ENCODE data around the gene KCTD20. TPM values are rescaled to one million over a fixed set of nuclear protein-coding genes. Genes with fewer than 3 reads are reported as not detected.

Gene KCTD20
- total and polyA plus RNA-seq, 9 of the 15 experiments (the other 6 are each of a cell fraction or from before 2014, with no cell fraction given), result 28.9 to 160 (median 70.6) TPM

DNA sequence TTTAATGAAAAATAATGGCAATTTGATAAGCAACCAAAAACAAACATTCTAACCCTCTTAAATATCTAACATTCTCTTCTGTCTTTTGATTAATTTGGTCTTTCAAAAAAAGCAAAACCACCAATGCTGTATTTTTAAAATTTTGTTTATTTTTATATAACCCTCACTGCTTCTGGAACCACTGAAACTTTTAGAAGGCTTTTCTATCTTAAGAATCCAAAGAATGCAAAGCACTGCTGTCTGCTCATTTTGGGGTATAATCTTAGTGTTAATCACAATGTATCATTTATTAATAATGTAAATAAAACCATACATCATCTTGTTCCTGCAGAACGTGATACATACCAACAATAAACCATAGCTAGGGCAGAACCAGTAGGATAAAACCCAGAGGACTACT is 90.5 kb downstream of the KCTD20 start:
- Histone ChIP-seq H3K27me3 (ENCODE audit: control insufficient read depth in 2 of 2, insufficient read depth in 2 of 2, low read length in 2 of 2) (no peaks in the 10 kb centered on the region), H3K9ac (ENCODE audit: insufficient read depth in 1 of 2, low read depth in 2 of 2, low read length in 2 of 2) (no peak overlapping the region), H3K4me3 (no peak overlapping the region), H3K4me1 (replicated peaks in 1 of 2; ENCODE audit: control insufficient read depth in 2 of 2, insufficient read depth in 2 of 2, low read length in 2 of 2) (no peaks in the 10 kb centered on the region), H4K20me1 (replicated peaks; ENCODE audit: control insufficient read depth, insufficient read depth, low read length) (no peaks in the 10 kb centered on the region), H3K4me2 (ENCODE audit: insufficient read depth, low read length) (no peak overlapping the region), H3K36me3 (ENCODE audit: control insufficient read depth, insufficient read depth, low read length) (peaks cover 42% of the 10 kb centered on the region; the same call in 1 of the 3 replicates), H3K27ac (ENCODE audit: extremely low read depth, low read depth, low read length) (no peak overlapping the region), H3K9me3 (replicated peaks; ENCODE audit: control insufficient read depth, insufficient read depth, low read depth, low read length) (no peaks in the 10 kb centered on the region), H3K79me2 (ENCODE audit: control insufficient read depth, insufficient read depth, low read length) (peaks cover 27% of the 10 kb centered on the region), H2AFZ (ENCODE audit: low read depth, low read length) (no peak overlapping the region), H3K9me1 (ENCODE audit: control insufficient read depth, insufficient read depth, low read length) (no peaks in the 10 kb centered on the region)
- in situ Hi-C loops (cut with MboI) (no loop called here), intact Hi-C loops (cut with micrococcal nuclease) (no loop called here)
- CTCF ChIA-PET (ENCODE audit: low intra/inter-chr PET ratio), result no interaction called here
- POLR2A ChIA-PET, result interaction anchor here (0.6 to 2.7 kb wide), 4 partner anchors 9 to 83 kb away, joined by 3 to 14 read pairs (median 4); no protein-coding TSS in a partner anchor
- BruUV-seq (replicated peaks), result no TSS peak
- WGBS (ENCODE audit: insufficient coverage, low coverage, missing lambda C conversion rate), result 42% methylated on average over 1 of the region's 1 CpG
- ATAC-seq (no peak), DNase-seq (ENCODE audit: extremely low read depth in 1 of 4, low spot score in 3 of 4) (no peak), FAIRE-seq (no peak)
- TF ChIP-seq E4F1 (CRISPR knock-in tag; IDR thresholded peaks at IDR 0.05; ENCODE audit: borderline replicate concordance), result no peak
- no peak for TF ChIP-seq TCF3 (CRISPR knock-in tag; IDR thresholded peaks at IDR 0.05)
- TF ChIP-seq, protein P1, sequence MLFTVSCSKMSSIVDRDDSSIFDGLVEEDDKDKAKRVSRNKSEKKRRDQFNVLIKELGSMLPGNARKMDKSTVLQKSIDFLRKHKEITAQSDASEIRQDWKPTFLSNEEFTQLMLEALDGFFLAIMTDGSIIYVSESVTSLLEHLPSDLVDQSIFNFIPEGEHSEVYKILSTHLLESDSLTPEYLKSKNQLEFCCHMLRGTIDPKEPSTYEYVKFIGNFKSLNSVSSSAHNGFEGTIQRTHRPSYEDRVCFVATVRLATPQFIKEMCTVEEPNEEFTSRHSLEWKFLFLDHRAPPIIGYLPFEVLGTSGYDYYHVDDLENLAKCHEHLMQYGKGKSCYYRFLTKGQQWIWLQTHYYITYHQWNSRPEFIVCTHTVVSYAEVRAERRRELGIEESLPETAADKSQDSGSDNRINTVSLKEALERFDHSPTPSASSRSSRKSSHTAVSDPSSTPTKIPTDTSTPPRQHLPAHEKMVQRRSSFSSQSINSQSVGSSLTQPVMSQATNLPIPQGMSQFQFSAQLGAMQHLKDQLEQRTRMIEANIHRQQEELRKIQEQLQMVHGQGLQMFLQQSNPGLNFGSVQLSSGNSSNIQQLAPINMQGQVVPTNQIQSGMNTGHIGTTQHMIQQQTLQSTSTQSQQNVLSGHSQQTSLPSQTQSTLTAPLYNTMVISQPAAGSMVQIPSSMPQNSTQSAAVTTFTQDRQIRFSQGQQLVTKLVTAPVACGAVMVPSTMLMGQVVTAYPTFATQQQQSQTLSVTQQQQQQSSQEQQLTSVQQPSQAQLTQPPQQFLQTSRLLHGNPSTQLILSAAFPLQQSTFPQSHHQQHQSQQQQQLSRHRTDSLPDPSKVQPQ (CRISPR knock-in tag; IDR thresholded peaks at IDR 0.05; ENCODE audit: borderline replicate concordance), result no peak
- no peak for TF ChIP-seq MXI1 (IDR thresholded peaks at IDR 0.05; ENCODE audit: low read depth, low read length)
- no peak for TF ChIP-seq RAD51 (IDR thresholded peaks at IDR 0.05; ENCODE audit: borderline replicate concordance, low read depth)
- no peak for TF ChIP-seq ZFP36 (IDR thresholded peaks at IDR 0.05; ENCODE audit: low read depth, low read length, partially characterized antibody)
- no peak for TF ChIP-seq ATF3 (IDR thresholded peaks at IDR 0.05)
- no peak for TF ChIP-seq ATF3 (CRISPR knock-in tag; conservative IDR thresholded peaks at IDR 0.05)
- TF ChIP-seq HDAC6 (IDR thresholded peaks at IDR 0.05; ENCODE audit: low read depth, low read length), result no peak
- no peak for TF ChIP-seq TFAM (CRISPR knock-in tag; conservative IDR thresholded peaks at IDR 0.05)
- no peak for TF ChIP-seq CREB3 (tag; conservative IDR thresholded peaks at IDR 0.05; ENCODE audit: low read depth)
